ENCODE results near the gene HDGFL3. TPM values are rescaled to one million over a fixed set of nuclear protein-coding genes. Genes with fewer than 3 reads are reported as not detected.

HDGFL3 gene
- total and polyA plus RNA-seq, 9 of the 15 experiments (the other 6 are each of a cell fraction or from before 2014, with no cell fraction given), result 6.7 to 42.0 (median 31.4) TPM

DNA sequence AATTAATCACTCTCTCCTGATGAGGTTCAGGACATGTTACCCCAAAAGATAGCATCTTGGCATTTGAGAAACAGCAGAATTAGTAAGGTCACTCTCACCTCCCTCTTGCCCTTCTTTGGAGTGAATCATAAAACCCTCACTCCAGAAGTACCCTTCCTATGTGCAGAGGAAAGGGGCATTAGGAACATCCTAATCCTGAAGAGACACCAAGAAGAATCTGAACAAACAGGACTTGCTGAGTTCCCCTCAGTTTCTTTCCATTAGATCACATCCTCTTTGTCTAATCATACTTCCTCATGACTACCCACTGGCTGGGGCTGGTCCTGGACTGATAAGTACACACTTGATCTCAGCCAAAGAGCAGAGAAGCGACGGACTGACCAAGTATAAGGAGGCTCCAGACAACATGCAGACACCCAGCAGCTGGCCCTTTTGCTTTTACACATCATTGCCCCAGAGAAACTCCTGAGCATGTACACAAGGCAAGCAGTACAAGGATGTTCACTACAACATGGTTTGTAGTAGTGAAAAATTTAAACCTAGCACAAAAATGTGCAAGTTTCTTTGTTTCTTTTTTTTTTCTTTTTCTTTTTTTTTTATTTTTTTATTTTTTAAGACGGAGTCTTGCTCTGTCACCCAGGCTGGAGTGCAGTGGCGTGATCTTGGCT is 115.2 kb downstream of the HDGFL3 start (continued):
- TF ChIP-seq ETV1 (tag; conservative IDR thresholded peaks at IDR 0.05; ENCODE audit: low read depth) (peak; percentile 95), TOE1 (IDR thresholded peaks at IDR 0.05; ENCODE audit: borderline replicate concordance) (peak; percentile 51; the same call in 1 of the 2 replicates), TOE1 (CRISPR knock-in tag; IDR thresholded peaks at IDR 0.05; ENCODE audit: borderline replicate concordance, low read depth) (no peak), RBFOX2 (IDR thresholded peaks at IDR 0.05; ENCODE audit: low read depth, low read length) (peak; percentile 2), TAF15 (IDR thresholded peaks at IDR 0.05; ENCODE audit: low read depth, low read length) (no peak), ZNF589 (CRISPR knock-in tag; IDR thresholded peaks at IDR 0.05; ENCODE audit: low read depth) (peak; percentile 57; the same call in 1 of the 2 replicates), TCF3 (CRISPR knock-in tag; IDR thresholded peaks at IDR 0.05) (peak; percentile 94), ZC3H8 (IDR thresholded peaks at IDR 0.05) (no peak), RAD21 (CRISPR knock-in tag; conservative IDR thresholded peaks at IDR 0.05 in 1 of 2, IDR thresholded peaks at IDR 0.05 in 1 of 2) (peak in 1 of 2 experiments; percentile 19; a peak in 2 of 4 replicates), CREB3 (tag; conservative IDR thresholded peaks at IDR 0.05; ENCODE audit: low read depth) (no peak), CREM (IDR thresholded peaks at IDR 0.05; ENCODE audit: low read depth) (peak; percentile 85), ZBTB49 (CRISPR knock-in tag; IDR thresholded peaks at IDR 0.05; ENCODE audit: borderline replicate concordance) (no peak), NEUROD1 (IDR thresholded peaks at IDR 0.05; ENCODE audit: borderline replicate concordance, low read depth, low read length, partially characterized antibody) (peak; percentile 76), MYC (IDR thresholded peaks at IDR 0.05; ENCODE audit: low read depth, low read length) (peak; percentile 53; the same call in 1 of the 2 replicates), MYC (CRISPR knock-in tag; IDR thresholded peaks at IDR 0.05; ENCODE audit: borderline replicate concordance, low read depth) (no peak), ZNF518B (CRISPR knock-in tag; IDR thresholded peaks at IDR 0.05) (no peak), KLF1 (tag; IDR thresholded peaks at IDR 0.05) (no peak), ZBED1 (IDR thresholded peaks at IDR 0.05) (no peak), ZNF561 (CRISPR knock-in tag; conservative IDR thresholded peaks at IDR 0.05) (no peak), SRSF1 (IDR thresholded peaks at IDR 0.05; ENCODE audit: low read depth, low read length) (no peak), MYNN (IDR thresholded peaks at IDR 0.05) (peak; percentile 55; the same call in 1 of the 2 replicates), MYNN (CRISPR knock-in tag; IDR thresholded peaks at IDR 0.05) (no peak)
